SK-N-SH treated with all-trans-retinoic acid at 6 μM for 48 hours (cell line): Measurements from ENCODE around the gene CCND2.

ENCODE experiments used
- ARNTL ChIP-seq: fragments of 450-650 bp; formaldehyde crosslinking; IDR thresholded peaks from 2 replicates; pipeline ENCODE4 v1.5.0; 2020; ENCODE audit warnings: low read depth, mild to moderate bottlenecking, moderate library complexity, borderline replicate concordance
- CREB5 ChIP-seq: fragments of 250-450 bp; sonication (Bioruptor Pico); IDR thresholded peaks from 2 replicates; pipeline ENCODE4 v1.5.1; 2020; ENCODE audit warnings: low read depth, mild to moderate bottlenecking, moderate library complexity
- GLIS3 ChIP-seq: fragments of 250-450 bp; sonication (Bioruptor Pico); IDR thresholded peaks from 2 replicates; pipeline ENCODE4 v1.5.0; 2020; ENCODE audit warnings: mild to moderate bottlenecking, moderate library complexity
- OSR1 ChIP-seq: fragments of 250-450 bp; sonication (Bioruptor Pico); IDR thresholded peaks from 2 replicates; pipeline ENCODE4 v1.8.0; 2022; ENCODE audit warnings: moderate library complexity, mild to moderate bottlenecking, inconsistent platforms
- PATZ1 ChIP-seq: fragments of 250-450 bp; sonication (Bioruptor Pico); IDR thresholded peaks from 2 replicates; pipeline ENCODE4 v1.8.0; 2020; ENCODE audit warnings: mild to moderate bottlenecking, moderate library complexity, borderline replicate concordance
- ZFP30 ChIP-seq: fragments of 450-650 bp; formaldehyde crosslinking; IDR thresholded peaks from 2 replicates; pipeline ENCODE4 v1.5.0; 2022; ENCODE audit warnings: mild to moderate bottlenecking, moderate library complexity
- TF ChIP-seq, protein P1 (sequence below): fragments of 250-450 bp; sonication (Bioruptor Pico); IDR thresholded peaks from 2 replicates; pipeline ENCODE4 v1.8.0; 2021; ENCODE audit warnings: low read depth, mild to moderate bottlenecking, moderate library complexity, borderline replicate concordance

- TF ChIP-seq, protein P1, sequence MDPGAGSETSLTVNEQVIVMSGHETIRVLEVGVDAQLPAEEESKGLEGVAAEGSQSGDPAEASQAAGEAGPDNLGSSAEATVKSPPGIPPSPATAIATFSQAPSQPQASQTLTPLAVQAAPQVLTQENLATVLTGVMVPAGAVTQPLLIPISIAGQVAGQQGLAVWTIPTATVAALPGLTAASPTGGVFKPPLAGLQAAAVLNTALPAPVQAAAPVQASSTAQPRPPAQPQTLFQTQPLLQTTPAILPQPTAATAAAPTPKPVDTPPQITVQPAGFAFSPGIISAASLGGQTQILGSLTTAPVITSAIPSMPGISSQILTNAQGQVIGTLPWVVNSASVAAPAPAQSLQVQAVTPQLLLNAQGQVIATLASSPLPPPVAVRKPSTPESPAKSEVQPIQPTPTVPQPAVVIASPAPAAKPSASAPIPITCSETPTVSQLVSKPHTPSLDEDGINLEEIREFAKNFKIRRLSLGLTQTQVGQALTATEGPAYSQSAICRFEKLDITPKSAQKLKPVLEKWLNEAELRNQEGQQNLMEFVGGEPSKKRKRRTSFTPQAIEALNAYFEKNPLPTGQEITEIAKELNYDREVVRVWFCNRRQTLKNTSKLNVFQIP: no peak
- TF ChIP-seq OSR1 (no peak), GLIS3 (CRISPR knock-in tag) (no peak), CREB5 (no peak), ZFP30 (CRISPR knock-in tag) (no peak), PATZ1 (CRISPR knock-in tag) (no peak), ARNTL (CRISPR knock-in tag) (no peak)
Measured at GRCh38 chr12:4282892-4283511, 9.4 kb downstream of the CCND2 start.
